Left lung (tissue), 10 donors: ENCODE results near the gene TPT1. TPM values are rescaled to one million over a fixed set of nuclear protein-coding genes. Genes with fewer than 3 reads are reported as not detected.

Source experiments
- ATAC-seq: fragments of 200-7000 bp; cut with Tn5 transposase; one replicate; pipeline ENCODE4 v1.9.1; 2020; ENCODE audit warnings: moderate library complexity
- DNase-seq, 4 donors: peaks; one replicate each; pipeline ENCODE4 v3.0.0-alpha.2; 2013 to 2020
- H3K27ac ChIP-seq, 2 donors: fragments of 200-600 bp; sonication (generic) in 1 of 2; one replicate each; pipeline versions ENCODE4 v1.5.0 to v1.8.0; 2020 to 2021
- H3K27me3 ChIP-seq, 2 donors: fragments of 200-600 bp; sonication (generic) in 1 of 2; one replicate each; pipeline versions ENCODE4 v1.5.0 to v1.8.0; 2020 to 2021
- H3K36me3 ChIP-seq, 2 donors: fragments of 200-600 bp; sonication (generic) in 1 of 2; one replicate each; pipeline versions ENCODE4 v1.5.0 to v1.8.0; 2020 to 2021
- H3K4me1 ChIP-seq, 2 donors: fragments of 200-600 bp; one replicate each; pipeline ENCODE4 v1.8.0; 2021
- H3K4me3 ChIP-seq, 2 donors: fragments of 200-600 bp; sonication (generic) in 1 of 2; one replicate each; pipeline versions ENCODE4 v1.5.0 to v1.8.0; 2020 to 2021; ENCODE audit warnings: mild to moderate bottlenecking in 1 of 2
- H3K9me3 ChIP-seq, 2 donors: fragments of 200-600 bp; sonication (generic) in 1 of 2; one replicate each; pipeline versions ENCODE4 v1.5.0 to v1.8.0; 2020 to 2021
- CTCF ChIP-seq, 2 donors: fragments of 200-600 bp; sonication (generic) in 1 of 2; IDR thresholded peaks; one replicate each; pipeline versions ENCODE4 v1.5.0 to v1.8.0; 2021; ENCODE audit warnings: antibody characterized with exemption in 2 of 2
- intact Hi-C, 2 donors: fragments of 100-400 bp; cut with DNase I; formaldehyde crosslinking; loops; one replicate each; pipeline versions ENCODE4 v1.11.2 to v1.14.2; 2022
- polyA plus RNA-seq, 6 donors: library from polyadenylated mRNA; unstranded; fragments of 120-200 nt; gene quantifications; one replicate each; pipeline ENCODE4 v1.2.1, GENCODE V29; 2013; ENCODE audit not compliant: insufficient read length in 6 of 6
- total RNA-seq, 2 donors: library from RNA; stranded (reverse); fragmentation: NEBNext Ultra II Directional; extraction: Animal tissue kit (Norgen Biotek cat#: 25700); gene quantifications; one replicate each; pipeline ENCODE4 v1.2.1, GENCODE V29; 2021
- donor health status: DM: no; HTN: yes; CAD: no.
- donor health status: DM: no; HTN: no; CAD: no.

TPT1 gene
- total and polyA plus RNA-seq, 8 donors: 3,460 to 8,787 (median 8,139) TPM

- ATAC-seq: no peak
- TF ChIP-seq CTCF (IDR thresholded peaks at IDR 0.05): no peak
- Histone ChIP-seq H3K27me3 (no peaks in the 10 kb centered on the region), H3K36me3 (peaks cover 0 to 44% of the 10 kb centered on the region in 2 donors), H3K4me3 (no peak overlapping the region), H3K27ac (peak overlapping the region in 1 of 2 donors; percentile 65), H3K9me3 (no peaks in the 10 kb centered on the region), H3K4me1 (peaks cover 38 to 99% of the 10 kb centered on the region in 2 donors)
- intact Hi-C loops: no loop called here
- DNase-seq: no peak
Observed at GRCh38 chr13:45333251-45333976, 7.6 kb downstream of the TPT1 start.

- ATAC-seq: no peak
- DNase-seq: no peak
- peaks cover 33 to 93% of the 10 kb centered on the region in 2 donors for H3K4me1 ChIP-seq
- H3K27ac ChIP-seq: peak overlapping the region in 1 of 2 donors; percentile 65
- peaks cover 0 to 38% of the 10 kb centered on the region in 2 donors for H3K36me3 ChIP-seq
- no peaks in the 10 kb centered on the region for H3K27me3 ChIP-seq
- H3K4me3 ChIP-seq: no peak overlapping the region
- no peak for TF ChIP-seq CTCF (IDR thresholded peaks at IDR 0.05)
- no peaks in the 10 kb centered on the region for H3K9me3 ChIP-seq
- intact Hi-C loops: no loop called here
Observed at GRCh38 chr13:45332831-45333219, 8.2 kb downstream of the TPT1 start.

- peaks cover 0 to 32% of the 10 kb centered on the region in 2 donors for H3K36me3 ChIP-seq
- H3K4me1 ChIP-seq: peaks cover 29 to 88% of the 10 kb centered on the region in 2 donors
- no peaks in the 10 kb centered on the region for H3K9me3 ChIP-seq
- peak overlapping the region; percentile 21 to 65 for H3K27ac ChIP-seq
- intact Hi-C loops: no loop called here
- H3K4me3 ChIP-seq: no peak overlapping the region
- TF ChIP-seq CTCF (IDR thresholded peaks at IDR 0.05): no peak
- peak in 1 of 4 donors; percentile 32 for DNase-seq
- ATAC-seq: peak; percentile 26
- no peaks in the 10 kb centered on the region for H3K27me3 ChIP-seq
Observed at GRCh38 chr13:45332036-45332830, 8.8 kb downstream of the TPT1 start.

- Histone ChIP-seq H3K36me3 (peaks cover 0 to 27% of the 10 kb centered on the region in 2 donors), H3K9me3 (no peaks in the 10 kb centered on the region), H3K4me1 (peaks cover 28 to 82% of the 10 kb centered on the region in 2 donors), H3K4me3 (no peak overlapping the region), H3K27ac (peak overlapping the region in 1 of 2 donors; percentile 65), H3K27me3 (no peaks in the 10 kb centered on the region)
- DNase-seq (no peak), ATAC-seq (no peak)
- TF ChIP-seq CTCF (IDR thresholded peaks at IDR 0.05): no peak
- intact Hi-C loops: no loop called here
Observed at GRCh38 chr13:45331692-45332035, 9.3 kb downstream of the TPT1 start.

GRCh38 chr13:45331123-45331619 lies 9.8 kb downstream of the TPT1 start:
- Histone ChIP-seq H3K4me3 (no peak overlapping the region), H3K27me3 (no peaks in the 10 kb centered on the region), H3K27ac (peak overlapping the region in 1 of 2 donors; percentile 65), H3K9me3 (no peaks in the 10 kb centered on the region), H3K36me3 (peaks cover 0 to 22% of the 10 kb centered on the region in 2 donors), H3K4me1 (peaks cover 23 to 81% of the 10 kb centered on the region in 2 donors)
- intact Hi-C loops: no loop called here
- no peak for ATAC-seq
- no peak for DNase-seq
- no peak for TF ChIP-seq CTCF (IDR thresholded peaks at IDR 0.05)
